Suprapubic skin (tissue), 4 donors: Measurements from ENCODE around the gene PTX4.

Experiments used
- CTCF ChIP-seq, 2 donors: fragments of 200-600 bp in 1 of 2; fragments of 450-650 bp in 1 of 2; sonication (generic) in 1 of 2; IDR thresholded peaks; one replicate each; pipeline ENCODE4 v1.5.1; 2016 to 2019; ENCODE audit warnings: antibody characterized with exemption in 2 of 2, mild to moderate bottlenecking in 1 of 2, moderate library complexity in 1 of 2
- EP300 ChIP-seq: sonication (generic); formaldehyde crosslinking; IDR thresholded peaks from one replicate; pipeline ENCODE4 v1.6.1; 2017; ENCODE audit warnings: antibody characterized with exemption
- POLR2A ChIP-seq, 2 donors: fragments of 450-650 bp; IDR thresholded peaks; one replicate each; pipeline ENCODE4 v1.6.1; 2017; ENCODE audit warnings: antibody characterized with exemption in 2 of 2, mild to moderate bottlenecking in 2 of 2, moderate library complexity in 2 of 2
- POLR2AphosphoS5 ChIP-seq, 3 donors: sonication (generic); formaldehyde crosslinking; IDR thresholded peaks; one replicate each; pipeline ENCODE4 v1.6.1; 2017; ENCODE audit warnings: antibody characterized with exemption in 3 of 3

GRCh38 chr16:1446296-1447080, 42.3 kb downstream of the PTX4 start:
- TF ChIP-seq CTCF (IDR thresholded peaks at IDR 0.05) (no peak), POLR2A (IDR thresholded peaks at IDR 0.05) (no peak), POLR2AphosphoS5 (IDR thresholded peaks at IDR 0.05) (no peak), EP300 (no peak)
